ENCODE results near the gene CCDC8. TPM values are rescaled to one million over a fixed set of nuclear protein-coding genes. Genes with fewer than 3 reads are reported as not detected.

CCDC8 gene
- total and polyA plus RNA-seq, 2 of the 4 experiments (the other 2 are of a cell fraction) = 9.3 to 10.2 TPM

DNA sequence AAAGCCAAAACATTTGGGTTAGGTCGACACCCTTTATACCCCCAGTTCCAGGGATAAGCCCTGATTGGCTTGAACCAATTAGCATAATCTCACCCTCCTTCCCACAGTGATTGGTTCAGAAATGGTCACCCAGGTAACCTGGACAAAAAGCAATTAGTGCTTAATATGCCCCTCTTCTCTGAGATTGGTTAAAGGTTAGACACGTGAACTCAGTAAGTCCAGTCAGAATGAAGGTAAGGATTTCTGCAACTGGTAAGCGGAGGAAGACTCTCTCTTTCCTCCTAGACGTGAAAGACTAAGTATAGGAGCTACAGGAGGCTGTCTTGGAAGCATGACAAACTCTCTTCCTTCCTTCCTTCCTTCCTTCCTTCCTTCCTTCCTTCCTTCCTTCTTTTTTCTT is 16.6 kb upstream of the CCDC8 start:
- Histone ChIP-seq H3K4me3 (ENCODE audit: insufficient read depth, low read depth, low read length) (no peak overlapping the region), H3K14ac (replicated peaks; ENCODE audit: low read depth, low read length) (no peak overlapping the region), H3K79me1 (ENCODE audit: low read depth in 1 of 2, low read length in 2 of 2) (no peaks in the 10 kb centered on the region), H3K4me1 (ENCODE audit: control insufficient read depth, insufficient read depth, low read length) (0 out of 2 replicates have a peak, but pooled peaks cover 1% of the 10 kb centered on the region), H3K36me3 (ENCODE audit: control insufficient read depth, insufficient read depth, low read length) (no peaks in the 10 kb centered on the region), H2AFZ (replicated peaks; ENCODE audit: low read length, poor library complexity) (no peak overlapping the region), H4K91ac (ENCODE audit: insufficient read depth, low read depth, low read length) (no peak overlapping the region), H2BK15ac (ENCODE audit: low read depth, low read length) (no peak overlapping the region), H3K27ac (ENCODE audit: insufficient read depth, low read length) (no peak overlapping the region), H3K56ac (ENCODE audit: extremely low read depth, insufficient read depth, low read length) (no peak overlapping the region), H4K8ac (ENCODE audit: low read depth in 2 of 2, low read length in 2 of 2) (no peak overlapping the region), H3K4me2 (ENCODE audit: low read depth, low read length) (no peak overlapping the region), H2BK120ac (ENCODE audit: low read depth, low read length) (no peak overlapping the region), H4K20me1 (ENCODE audit: insufficient read depth, low read length) (no peaks in the 10 kb centered on the region), H3K27me3 (ENCODE audit: control insufficient read depth, insufficient read depth, low read length) (peaks cover 5% of the 10 kb centered on the region; the same call in 1 of the 2 replicates), H3K23ac (ENCODE audit: low read depth, low read length) (no peak overlapping the region), H2AK5ac (ENCODE audit: low read depth, low read length) (no peak overlapping the region), H3K18ac (ENCODE audit: low read depth, low read length) (no peak overlapping the region), H3K4ac (ENCODE audit: low read depth, low read length) (no peak overlapping the region), H2BK5ac (ENCODE audit: low read depth, low read length, poor library complexity, severe bottlenecking) (no peak overlapping the region), H3K9me1 (ENCODE audit: insufficient read depth, low read length) (peaks cover 6% of the 10 kb centered on the region; the same call in 1 of the 2 replicates), H2BK20ac (ENCODE audit: low read depth, low read length) (no peak overlapping the region), H3K9me3 (ENCODE audit: control insufficient read depth, insufficient read depth, low read length) (no peaks in the 10 kb centered on the region), H2AK9ac (replicated peaks; ENCODE audit: low read depth, low read length, poor library complexity) (no peak overlapping the region), H3K9ac (ENCODE audit: low read depth, low read length) (no peak overlapping the region), H4K5ac (ENCODE audit: low read depth, low read length) (no peak overlapping the region)
- dilution Hi-C loops (cut with HindIII; ENCODE audit: low sequenced_read_pairs, unreplicated experiment) (no loop called here), in situ Hi-C loops (cut with MboI; ENCODE audit: low sequenced_read_pairs) (no loop called here), intact Hi-C loops (cut with micrococcal nuclease) (no loop called here)
- no CpG with 5 or more reads among the region's 4 CpGs for WGBS, 2 experiments (ENCODE audit: extremely low coverage in 2 of 2, insufficient read length in 1 of 2)
- CTCF ChIA-PET = no interaction called here
- ATAC-seq (ENCODE audit: low read depth) = no peak
- no TSS peak for BruUV-seq (replicated peaks)
- POLR2A ChIA-PET (ENCODE audit: unreplicated experiment) = no interaction called here
- no peak for DNase-seq
- TF ChIP-seq, protein P1, sequence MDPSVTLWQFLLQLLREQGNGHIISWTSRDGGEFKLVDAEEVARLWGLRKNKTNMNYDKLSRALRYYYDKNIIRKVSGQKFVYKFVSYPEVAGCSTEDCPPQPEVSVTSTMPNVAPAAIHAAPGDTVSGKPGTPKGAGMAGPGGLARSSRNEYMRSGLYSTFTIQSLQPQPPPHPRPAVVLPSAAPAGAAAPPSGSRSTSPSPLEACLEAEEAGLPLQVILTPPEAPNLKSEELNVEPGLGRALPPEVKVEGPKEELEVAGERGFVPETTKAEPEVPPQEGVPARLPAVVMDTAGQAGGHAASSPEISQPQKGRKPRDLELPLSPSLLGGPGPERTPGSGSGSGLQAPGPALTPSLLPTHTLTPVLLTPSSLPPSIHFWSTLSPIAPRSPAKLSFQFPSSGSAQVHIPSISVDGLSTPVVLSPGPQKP (IDR thresholded peaks at IDR 0.05; ENCODE audit: borderline replicate concordance, low read depth, low read length) = no peak
- TF ChIP-seq BHLHE40 (IDR thresholded peaks at IDR 0.05; ENCODE audit: low read depth, low read length) = no peak
- TF ChIP-seq, protein P2, sequence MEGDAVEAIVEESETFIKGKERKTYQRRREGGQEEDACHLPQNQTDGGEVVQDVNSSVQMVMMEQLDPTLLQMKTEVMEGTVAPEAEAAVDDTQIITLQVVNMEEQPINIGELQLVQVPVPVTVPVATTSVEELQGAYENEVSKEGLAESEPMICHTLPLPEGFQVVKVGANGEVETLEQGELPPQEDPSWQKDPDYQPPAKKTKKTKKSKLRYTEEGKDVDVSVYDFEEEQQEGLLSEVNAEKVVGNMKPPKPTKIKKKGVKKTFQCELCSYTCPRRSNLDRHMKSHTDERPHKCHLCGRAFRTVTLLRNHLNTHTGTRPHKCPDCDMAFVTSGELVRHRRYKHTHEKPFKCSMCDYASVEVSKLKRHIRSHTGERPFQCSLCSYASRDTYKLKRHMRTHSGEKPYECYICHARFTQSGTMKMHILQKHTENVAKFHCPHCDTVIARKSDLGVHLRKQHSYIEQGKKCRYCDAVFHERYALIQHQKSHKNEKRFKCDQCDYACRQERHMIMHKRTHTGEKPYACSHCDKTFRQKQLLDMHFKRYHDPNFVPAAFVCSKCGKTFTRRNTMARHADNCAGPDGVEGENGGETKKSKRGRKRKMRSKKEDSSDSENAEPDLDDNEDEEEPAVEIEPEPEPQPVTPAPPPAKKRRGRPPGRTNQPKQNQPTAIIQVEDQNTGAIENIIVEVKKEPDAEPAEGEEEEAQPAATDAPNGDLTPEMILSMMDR (conservative IDR thresholded peaks at IDR 0.05; ENCODE audit: low read depth, low read length) = no peak

All from IMR-90 (cell line).